HG03457 (cell line): ENCODE data around the gene ARHGAP42.
"Not testable (repeated sequence)": the region's sequence is repeated elsewhere in the genome, so short reads cannot be mapped to it uniquely, and the experiment has no call there.

Source experiments
- ATAC-seq: cut with Tn5 transposase; IDR thresholded peaks from one replicate; pipeline ENCODE4 v1.9.1; 2021; ENCODE audit warnings: moderate number of reproducible peaks; ENCODE audit not compliant: unreplicated experiment

Gene ARHGAP42

DNA sequence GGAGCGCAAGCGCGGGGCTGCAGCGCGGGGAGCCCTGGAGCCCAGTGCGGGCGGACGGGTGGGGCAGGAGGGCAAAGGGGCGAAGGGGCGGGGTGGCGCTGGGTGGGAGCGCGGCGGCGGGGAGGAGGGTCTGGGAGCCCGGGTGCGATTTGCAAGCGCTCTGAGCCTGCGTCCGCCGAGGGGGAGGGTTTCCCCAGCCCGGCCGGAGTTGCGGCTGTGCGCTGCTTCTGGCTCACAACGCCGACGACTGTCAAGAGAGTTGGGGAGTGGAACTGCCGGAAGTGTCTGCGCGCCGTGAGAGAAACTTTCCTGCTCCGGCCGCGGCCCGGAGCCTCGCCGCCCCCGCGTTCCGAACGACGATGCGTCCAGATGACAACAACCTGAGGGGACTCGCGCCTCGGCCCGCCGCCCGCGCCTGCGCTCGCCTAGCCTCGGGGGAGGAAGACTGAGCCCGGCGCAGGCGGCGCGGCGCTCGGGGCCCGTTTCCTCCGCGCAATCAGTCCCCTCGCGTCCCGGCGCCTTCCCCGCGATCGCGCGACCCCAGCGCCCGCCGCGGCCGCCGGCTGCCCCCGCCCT is at the start of gene ARHGAP42:
Gene ARHGAP42 (plus strand): TSS at position 235 of the 576 bp plus-strand sequence. CDS start 391 bp downstream, outside the sequence.
- peak; percentile 73 for ATAC-seq

GRCh38 chr11:100637706-100638105 is 49.4 kb upstream of the ARHGAP42 start:
- no peak for ATAC-seq

DNA sequence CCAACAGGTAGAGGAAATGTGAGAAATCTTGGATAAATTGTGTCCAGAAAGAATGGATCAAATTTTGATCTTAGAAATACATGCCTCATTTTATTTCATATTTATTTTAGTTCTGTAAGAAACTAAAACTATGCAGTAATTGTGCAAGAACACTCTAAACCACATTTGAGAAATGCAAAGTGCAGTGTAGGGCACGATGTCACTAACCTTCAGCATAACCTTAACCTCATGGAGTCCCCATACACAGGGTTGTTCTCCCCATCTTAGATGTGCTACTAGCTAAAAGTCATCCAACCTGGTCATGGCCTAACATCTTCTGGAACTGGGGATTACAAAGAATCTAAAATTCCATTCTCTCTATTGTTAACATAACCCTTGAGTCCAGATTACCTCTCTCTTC is 48.4 kb upstream of the ARHGAP42 start:
- ATAC-seq = no peak

DNA sequence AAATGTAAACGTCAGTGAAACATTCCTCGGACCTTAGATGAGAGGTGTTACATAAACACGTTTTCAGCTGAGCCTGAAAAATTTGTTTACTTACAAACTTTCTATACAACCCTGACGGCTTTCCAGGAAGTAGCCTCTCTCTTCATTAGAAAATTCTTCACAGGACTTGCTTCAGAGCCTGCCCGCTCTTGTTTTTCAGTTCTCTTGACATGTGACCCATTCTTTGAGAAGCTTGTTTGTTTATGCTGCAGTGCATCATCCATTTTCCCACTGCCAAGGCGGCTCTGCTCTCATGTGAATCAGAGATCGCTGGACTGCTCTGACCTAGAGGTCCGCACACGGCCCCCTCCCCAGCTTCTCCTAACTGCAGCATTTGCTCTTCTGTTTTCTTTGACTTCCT is 47.9 kb upstream of the ARHGAP42 start:
- ATAC-seq = no peak

DNA sequence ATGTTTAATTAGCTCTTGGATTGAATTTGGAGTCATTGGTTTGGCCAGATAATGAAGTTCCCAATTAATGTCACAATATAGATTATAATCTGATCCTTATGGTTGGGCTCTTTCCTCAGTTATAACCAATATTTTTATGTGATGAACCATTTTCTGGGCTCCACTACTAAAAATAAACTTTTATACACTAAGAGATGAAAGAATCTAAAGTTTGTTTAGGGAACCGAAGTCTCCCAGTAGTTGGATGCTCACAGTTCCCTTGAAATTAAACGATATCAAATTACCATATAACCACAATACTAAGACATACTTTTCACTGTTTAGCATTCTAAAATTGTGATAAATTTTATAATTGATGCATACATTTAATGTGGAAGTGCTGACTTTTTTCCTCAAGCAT is 47.0 kb upstream of the ARHGAP42 start:
- no peak for ATAC-seq

DNA sequence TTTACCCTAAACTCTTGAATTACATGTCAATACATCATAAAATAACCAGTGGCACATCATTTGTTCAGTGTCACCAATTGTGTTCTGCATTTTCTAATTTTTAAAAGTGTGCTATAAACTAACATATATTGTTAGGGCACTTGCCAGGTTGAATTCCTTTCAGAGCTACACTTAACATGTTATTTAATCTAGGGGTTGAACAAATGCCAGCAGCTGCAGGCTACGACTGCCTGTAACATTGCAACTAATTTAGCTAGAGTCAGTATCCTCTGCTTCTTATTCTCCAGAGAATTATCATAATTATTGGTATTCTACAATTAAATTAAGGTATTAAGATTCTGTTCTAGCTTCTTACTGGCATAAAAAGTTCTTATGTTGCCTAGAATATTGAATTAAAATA is 46.4 kb upstream of the ARHGAP42 start:
- ATAC-seq = no peak

- ATAC-seq = no peak
These were observed 45.6 kb upstream of the ARHGAP42 start for GRCh38 chr11:100641456-100641855.

GRCh38 chr11:100646545-100646944 is 40.5 kb upstream of the ARHGAP42 start:
- no peak for ATAC-seq

GRCh38 chr11:100647861-100648260 is 39.2 kb upstream of the ARHGAP42 start:
- no peak for ATAC-seq

DNA sequence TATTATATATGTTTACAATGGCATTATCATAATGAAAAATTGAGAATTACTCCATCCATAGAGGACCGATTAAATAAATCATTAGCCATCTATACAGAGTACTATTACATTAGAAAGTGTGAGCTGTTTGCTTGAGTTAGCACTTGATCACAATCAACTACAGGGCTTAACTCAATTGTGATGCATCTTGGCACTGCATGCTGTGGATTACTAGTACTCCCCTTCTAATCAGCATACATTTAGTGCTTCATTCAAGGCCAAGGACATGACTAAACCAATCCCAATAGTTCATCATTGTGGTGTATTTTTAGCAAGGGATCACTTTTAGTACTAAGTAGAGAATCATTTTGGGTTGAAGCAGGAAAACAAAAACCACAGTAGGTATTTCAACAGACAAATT is 23.5 kb upstream of the ARHGAP42 start:
- ATAC-seq = no peak

- no peak for ATAC-seq
These were observed 23.1 kb upstream of the ARHGAP42 start for GRCh38 chr11:100663996-100664395.

DNA sequence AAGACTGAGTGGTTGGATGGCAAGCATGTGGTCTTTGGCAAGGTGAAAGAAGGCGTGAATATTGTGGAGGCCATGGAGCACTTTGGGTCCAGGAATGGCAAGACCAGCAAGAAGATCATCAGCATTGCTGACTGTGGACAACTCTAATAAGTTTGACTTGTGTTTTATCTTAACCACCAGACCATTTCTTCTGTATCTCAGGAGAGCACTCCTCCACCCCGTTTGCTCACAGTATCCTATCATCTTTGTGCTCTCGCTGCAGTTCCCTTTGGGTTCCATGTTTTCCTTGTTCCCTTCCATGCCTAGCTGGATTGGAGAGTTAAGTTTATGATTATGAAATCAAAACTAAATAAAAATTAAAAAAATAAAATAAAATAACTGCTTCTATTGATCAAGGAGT is 20.3 kb upstream of the ARHGAP42 start:
- not testable (repeated sequence) for ATAC-seq

DNA sequence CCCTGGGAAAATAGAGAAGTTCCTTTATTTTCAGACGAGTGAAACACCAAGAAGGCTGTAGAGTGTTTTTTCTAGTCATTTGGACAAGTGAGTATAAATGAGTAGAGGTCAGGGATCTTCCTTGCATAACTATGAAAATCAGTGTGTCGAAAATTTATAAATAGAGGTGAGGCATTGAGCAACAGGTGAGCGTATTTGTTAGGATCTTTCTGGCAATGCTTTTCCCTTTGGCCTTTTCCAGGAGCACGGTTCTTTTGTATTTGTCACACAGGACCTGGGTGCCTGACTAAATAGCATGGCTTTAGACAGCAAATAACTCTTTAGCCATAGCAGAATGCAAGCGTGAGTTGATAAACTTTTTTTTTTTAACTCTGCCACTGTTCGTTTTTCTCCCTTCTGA is 19.6 kb upstream of the ARHGAP42 start:
- no peak for ATAC-seq

- no peak for ATAC-seq
These were observed 16.9 kb upstream of the ARHGAP42 start for GRCh38 chr11:100670140-100670539.

DNA sequence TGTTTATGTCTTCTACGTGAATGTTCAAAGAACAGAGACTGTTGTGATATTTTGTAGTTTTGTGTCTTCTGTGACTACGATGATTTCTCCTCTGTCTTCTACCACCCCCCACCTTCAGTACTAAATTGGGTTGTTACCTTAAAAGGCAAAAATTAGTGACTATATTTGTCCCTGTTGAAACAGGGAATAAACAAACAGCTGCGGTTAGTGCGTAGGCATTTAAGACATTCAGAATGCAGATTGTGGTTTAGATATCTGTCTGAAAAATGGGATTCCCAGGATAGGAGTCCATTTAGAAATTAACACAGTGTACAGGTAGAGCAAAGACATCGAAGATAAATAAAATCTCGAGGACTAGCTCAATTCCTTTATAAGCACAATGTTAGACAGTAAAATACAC is 15.6 kb upstream of the ARHGAP42 start:
- ATAC-seq = no peak

DNA sequence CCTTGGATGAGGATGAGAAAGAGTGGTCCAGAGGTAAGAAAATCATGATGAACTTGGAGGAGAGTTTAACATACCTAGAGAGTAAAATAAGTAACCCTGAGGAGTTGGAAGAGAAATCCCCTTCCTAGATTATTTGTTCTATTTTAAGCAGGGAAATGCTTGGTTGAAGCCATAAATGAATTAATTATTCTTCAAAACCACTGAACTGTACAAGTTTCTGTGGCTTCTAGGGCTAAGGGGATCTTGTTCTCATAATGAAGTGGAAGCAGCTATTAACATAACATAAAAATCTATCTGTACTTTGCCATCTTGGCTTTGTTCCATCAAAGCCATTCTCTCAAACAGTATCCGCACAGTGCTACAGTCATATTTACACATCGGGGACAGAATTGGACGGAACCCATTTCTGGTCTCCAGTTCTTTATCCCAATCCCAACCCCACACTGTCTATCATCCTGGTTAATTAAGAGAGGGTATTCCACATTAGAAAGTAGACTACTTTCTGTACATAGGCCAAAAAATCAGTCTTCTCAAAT is 14.5 kb upstream of the ARHGAP42 start:
- ATAC-seq = no peak

DNA sequence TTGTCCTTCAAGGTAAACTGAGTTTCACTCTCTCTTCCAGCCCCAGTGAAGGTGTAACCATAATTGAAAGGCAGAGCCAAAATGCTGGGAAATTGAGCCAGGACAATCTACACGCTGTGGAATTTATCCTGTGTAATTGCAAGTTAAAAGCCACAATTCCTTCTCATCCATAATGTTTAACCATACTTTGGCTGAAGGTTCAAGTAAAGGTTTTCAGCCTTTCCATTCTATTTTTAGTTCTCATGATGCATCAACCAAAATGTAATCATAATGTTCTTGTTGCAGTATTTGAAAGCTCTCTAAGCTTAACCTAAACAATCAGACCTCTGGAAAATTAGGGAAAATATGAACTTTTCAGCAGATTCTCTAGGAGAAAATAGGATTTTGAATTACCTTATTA is 14.0 kb upstream of the ARHGAP42 start:
- no peak for ATAC-seq

DNA sequence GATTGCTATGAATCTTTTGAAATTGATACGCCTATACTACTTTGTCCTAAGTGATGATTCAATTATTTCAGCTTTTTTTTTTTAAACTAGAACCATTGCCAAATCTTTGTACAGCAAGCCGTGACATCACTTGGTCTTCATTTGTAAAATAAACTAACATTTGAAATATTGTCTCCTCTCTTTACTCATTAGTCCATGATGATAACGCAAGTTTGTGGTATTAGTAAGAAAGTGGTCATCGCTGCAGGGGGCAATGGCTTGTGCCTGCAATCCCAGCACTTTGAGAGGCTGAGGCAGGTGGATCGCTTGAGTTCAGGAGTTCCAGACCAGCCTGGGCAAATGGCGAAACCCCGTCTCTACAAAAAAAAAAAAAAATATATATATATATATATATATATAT is 12.9 kb upstream of the ARHGAP42 start:
- ATAC-seq = no peak

DNA sequence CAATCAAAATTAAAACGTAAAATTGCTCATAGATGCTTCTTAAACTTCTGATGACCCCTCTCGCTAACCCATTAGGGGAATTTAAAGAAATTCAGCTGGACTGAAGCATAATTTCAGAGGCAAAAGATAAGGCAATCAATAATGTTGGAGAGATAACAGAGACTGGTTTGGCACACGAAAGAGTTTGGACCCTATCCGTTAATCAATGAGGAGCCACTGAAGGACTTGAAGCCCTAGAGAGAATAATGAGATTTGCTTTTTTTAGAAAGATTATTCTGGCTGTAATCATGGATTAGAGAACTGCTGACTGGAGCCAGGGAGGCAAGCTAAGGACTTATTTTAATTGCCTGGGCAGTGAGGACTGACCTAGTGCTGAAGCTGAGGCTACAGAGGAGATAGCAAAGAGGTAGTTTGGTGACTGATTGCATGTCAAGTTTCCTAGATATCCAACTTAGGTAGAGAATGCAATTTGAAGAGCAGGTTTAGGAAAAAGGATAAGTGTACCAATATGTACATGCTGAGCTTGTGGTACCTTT is 11.9 kb upstream of the ARHGAP42 start:
- no peak for ATAC-seq

DNA sequence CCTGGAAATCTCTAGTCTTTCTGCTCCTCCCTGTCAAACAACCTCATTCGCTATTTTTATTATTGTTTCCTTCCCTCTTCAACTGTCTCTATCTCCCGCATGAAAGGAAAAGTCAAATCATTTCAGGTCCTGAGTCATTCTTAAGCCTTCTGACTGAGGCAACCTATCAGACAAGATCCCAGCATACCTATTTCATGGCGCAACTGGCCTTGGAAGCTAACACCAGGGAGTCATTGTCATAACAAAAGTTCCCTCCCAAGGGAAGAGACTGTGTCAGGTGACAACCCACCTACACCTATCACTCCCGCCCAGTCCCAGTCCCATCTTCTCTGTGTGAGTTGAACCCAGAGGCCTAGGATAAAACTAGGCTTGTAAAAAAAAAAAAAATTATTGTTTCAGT is 10.2 kb upstream of the ARHGAP42 start:
- ATAC-seq = no peak

DNA sequence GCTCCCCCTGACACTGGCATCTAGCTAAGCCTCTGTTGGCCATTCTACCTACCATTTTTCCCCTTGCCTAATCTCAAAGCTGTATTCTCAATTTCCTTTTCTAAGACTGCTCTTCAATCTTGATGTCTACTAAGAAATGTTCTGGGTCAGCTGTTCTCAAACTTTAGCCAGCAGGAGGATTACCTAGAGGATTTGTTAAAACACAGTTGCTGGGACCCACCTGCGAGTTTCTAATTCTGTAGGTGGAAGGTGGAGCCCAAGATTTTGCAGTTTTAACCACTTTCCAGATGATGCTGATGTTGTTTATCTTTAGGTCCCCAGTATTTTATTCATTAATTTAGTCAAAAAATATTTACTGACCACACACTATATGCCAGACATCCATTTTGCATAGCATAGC is 9.3 kb upstream of the ARHGAP42 start:
- ATAC-seq = no peak

DNA sequence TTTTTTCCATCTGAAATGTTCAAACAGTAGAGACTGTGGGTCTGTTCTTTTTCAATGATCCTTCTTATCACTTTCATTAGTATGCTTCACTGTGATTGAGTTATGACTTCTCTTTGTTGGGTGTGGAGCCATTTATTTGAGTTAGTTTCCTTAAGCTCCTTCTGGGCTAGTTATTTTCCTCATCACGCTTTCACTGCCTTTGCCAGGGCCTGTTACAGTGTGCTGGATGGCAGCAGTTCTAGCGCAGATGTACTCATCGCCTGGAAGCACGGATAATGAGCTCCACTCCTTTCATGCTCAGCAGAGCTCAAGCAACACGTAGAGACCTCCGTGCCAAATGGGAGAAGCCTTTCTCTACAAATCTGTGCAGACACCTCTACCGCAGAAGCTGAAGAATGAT is 7.0 kb upstream of the ARHGAP42 start:
- no peak for ATAC-seq

DNA sequence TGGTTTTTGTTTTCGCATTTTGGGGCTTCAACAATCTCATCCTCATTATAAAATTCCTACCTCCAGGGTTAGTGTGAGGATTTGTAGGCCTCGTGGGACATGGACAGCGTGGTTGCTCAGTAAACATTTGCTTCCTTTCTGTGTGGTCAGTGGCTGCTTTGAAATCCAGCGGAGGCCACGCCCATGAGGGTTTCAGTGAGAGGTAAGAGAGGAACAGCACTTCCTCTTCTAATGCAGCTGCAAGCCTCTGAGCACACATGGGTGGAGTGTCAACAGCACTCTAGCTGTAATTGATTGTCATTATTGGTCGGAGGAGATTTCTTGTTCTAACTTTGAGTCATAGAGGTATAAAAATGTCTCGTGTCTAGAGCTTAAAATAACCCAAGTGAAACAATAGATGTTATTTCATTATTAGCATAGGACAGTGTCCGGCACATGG is 6.0 kb upstream of the ARHGAP42 start:
- peak; percentile 99 for ATAC-seq
